SK-N-SH (cell line): ENCODE measurements around the gene CDKN1B. TPM values are rescaled to one million over a fixed set of nuclear protein-coding genes. Genes with fewer than 3 reads are reported as not detected.

Experiments used
- CTCF ChIA-PET: fragments of 300-600, 350-600 bp; formaldehyde crosslinking; extraction: SDS; loops from one replicate; lab custom pipeline; 2021; lab: Yijun Ruan, JAX
- POLR2A ChIA-PET: fragments of 350-600 bp; sonication (Branson Sonifier 250); formaldehyde crosslinking; extraction: SDS; loops from one replicate; lab custom pipeline; 2020; ENCODE audit warnings: antibody characterized with exemption, inconsistent platforms; lab: Yijun Ruan, JAX
- DNase-seq: peaks from one replicate; pipeline ENCODE4 v3.0.0; 2012
- H2AFZ ChIP-seq: fragments of 200-600 bp; sonication (generic); 2 replicates; pipeline ENCODE4 v1.8.1; 2016; ENCODE audit warnings: antibody characterized with exemption, mild to moderate bottlenecking, low read depth
- H3F3A ChIP-seq: fragments of 200-600 bp; sonication (generic); replicated peaks from 2 replicates; pipeline ENCODE3; 2016; ENCODE audit warnings: antibody characterized with exemption, mild to moderate bottlenecking; ENCODE audit not compliant: insufficient read depth
- H3K27ac ChIP-seq, 2 experiments: fragments of 200-500 bp in 1 of 2; fragments of 200-600 bp in 1 of 2; sonication (Bioruptor generic) in 1 of 2; sonication (generic), shearing (Covaris generic) in 1 of 2; 2 replicates each; pipeline versions ENCODE4 v1.5.1 to v1.6.1; 2014 to 2016; ENCODE audit warnings: low read depth in 2 of 2, inconsistent platforms in 1 of 2, low read length in 1 of 2, mild to moderate bottlenecking in 1 of 2, mixed read lengths in 1 of 2
- H3K27me3 ChIP-seq: fragments of 200-600 bp; sonication (generic), shearing (Covaris generic); 2 replicates; pipeline ENCODE4 v1.6.1; 2016; ENCODE audit warnings: mixed run types; ENCODE audit not compliant: insufficient read depth
- H3K36me3 ChIP-seq, 2 experiments: fragments of 200-500 bp in 1 of 2; fragments of 200-600 bp in 1 of 2; sonication (Bioruptor generic) in 1 of 2; sonication (generic) in 1 of 2; replicated peaks in 1 of 2; 2 replicates each; pipeline versions ENCODE3 to v1.5.1; 2014 to 2016; ENCODE audit warnings: low read length in 1 of 2, mild to moderate bottlenecking in 1 of 2; ENCODE audit not compliant: insufficient read depth in 2 of 2, control insufficient read depth in 1 of 2
- H3K4me1 ChIP-seq, 2 experiments: fragments of 200-500 bp in 1 of 2; fragments of 200-600 bp in 1 of 2; sonication (Bioruptor generic) in 1 of 2; sonication (generic), shearing (Covaris generic) in 1 of 2; 2 replicates each; pipeline versions ENCODE4 v1.5.1 to v1.6.1; 2014 to 2016; ENCODE audit warnings: low read depth in 1 of 2, low read length in 1 of 2, mixed run types in 1 of 2; ENCODE audit not compliant: insufficient read depth in 2 of 2, control insufficient read depth in 1 of 2
- H3K4me2 ChIP-seq: fragments of 200-600 bp; sonication (generic), shearing (Covaris generic); 2 replicates; pipeline ENCODE4 v1.6.1; 2017; ENCODE audit warnings: mixed run types
- H3K4me3 ChIP-seq, 2 experiments: fragments of 200-500 bp in 1 of 2; fragments of 200-600 bp in 1 of 2; sonication (Bioruptor generic) in 1 of 2; sonication (generic), shearing (Covaris generic) in 1 of 2; 2 replicates each; pipeline versions ENCODE4 v1.5.1 to v1.8.1; 2014 to 2016; ENCODE audit warnings: low read depth in 2 of 2, inconsistent platforms in 1 of 2, low read length in 1 of 2, mild to moderate bottlenecking in 1 of 2, mixed read lengths in 1 of 2, moderate library complexity in 1 of 2
- H3K79me2 ChIP-seq: fragments of 200-600 bp; sonication (generic); 2 replicates; pipeline ENCODE4 v1.8.1; 2017; ENCODE audit warnings: mild to moderate bottlenecking; ENCODE audit not compliant: insufficient read depth
- H3K9ac ChIP-seq: fragments of 200-600 bp; sonication (generic); 2 replicates; pipeline ENCODE4 v1.6.1; 2017; ENCODE audit warnings: mixed run types
- H3K9me2 ChIP-seq: fragments of 200-600 bp; sonication (generic); 2 replicates; pipeline ENCODE4 v1.6.1; 2017; ENCODE audit warnings: mixed run types
- H3K9me3 ChIP-seq: fragments of 200-600 bp; sonication (generic); 2 replicates; pipeline ENCODE4 v1.6.1; 2017; ENCODE audit warnings: mixed run types, mild to moderate bottlenecking, moderate library complexity
- H4K20me1 ChIP-seq: fragments of 200-600 bp; sonication (generic); 2 replicates; pipeline ENCODE4 v1.6.1; 2017; ENCODE audit warnings: mild to moderate bottlenecking, mixed run types; ENCODE audit not compliant: insufficient read depth
- CHD2 ChIP-seq: fragments of 150-350 bp; IDR thresholded peaks from 2 replicates; pipeline ENCODE4 v1.6.1; 2018; ENCODE audit warnings: low read length; ENCODE audit not compliant: partially characterized antibody
- CTCF ChIP-seq: fragments of 200-600 bp; sonication (generic); IDR thresholded peaks from 2 replicates; pipeline ENCODE4 v1.6.1; 2017; ENCODE audit warnings: antibody characterized with exemption, mild to moderate bottlenecking, moderate library complexity
- ELF1 ChIP-seq: IDR thresholded peaks from 2 replicates; pipeline ENCODE4 v1.4.0; 2012
- EP300 ChIP-seq, 2 experiments: IDR thresholded peaks; 2 replicates each; pipeline versions ENCODE4 v1.4.0 to v1.6.1; 2012; ENCODE audit warnings: borderline replicate concordance in 1 of 2, low read depth in 1 of 2, low read length in 1 of 2
- EZH2phosphoT487 ChIP-seq: fragments of 200-600 bp; sonication (generic); IDR thresholded peaks from 2 replicates; pipeline ENCODE4 v1.6.1; 2017; ENCODE audit warnings: low read depth, mixed run types, mild to moderate bottlenecking, antibody characterized with exemption, moderate library complexity, borderline replicate concordance
- FOSL2 ChIP-seq: IDR thresholded peaks from 2 replicates; pipeline ENCODE4 v1.4.0; 2012; ENCODE audit warnings: low read depth, mild to moderate bottlenecking, moderate library complexity, borderline replicate concordance
- FOXJ3 ChIP-seq: sonication (generic); formaldehyde crosslinking; IDR thresholded peaks from 2 replicates; pipeline ENCODE4 v1.5.1; 2020; ENCODE audit warnings: mild to moderate bottlenecking, missing genetic modification reagents
- GABPA ChIP-seq: IDR thresholded peaks from 2 replicates; pipeline ENCODE4 v1.4.0; 2012; ENCODE audit warnings: low read depth, mild to moderate bottlenecking
- GATA2 ChIP-seq: sonication (generic); formaldehyde crosslinking; IDR thresholded peaks from 2 replicates; pipeline ENCODE4 v1.5.0; 2020; ENCODE audit warnings: mild to moderate bottlenecking, missing genetic modification reagents
- IRF3 ChIP-seq: fragments of 150-350 bp; IDR thresholded peaks from 2 replicates; pipeline ENCODE4 v1.6.1; 2016; ENCODE audit warnings: mild to moderate bottlenecking, low read depth, low read length
- MAX ChIP-seq: IDR thresholded peaks from 2 replicates; pipeline ENCODE4 v1.4.0; 2012; ENCODE audit warnings: low read depth
- MXI1 ChIP-seq: IDR thresholded peaks from 2 replicates; pipeline ENCODE4 v1.6.1; 2012; ENCODE audit warnings: mild to moderate bottlenecking, low read depth, low read length, improper control_type of control experiment
- POLR2AphosphoS5 ChIP-seq: IDR thresholded peaks from 2 replicates; pipeline ENCODE4 v1.6.1; 2012; ENCODE audit warnings: low read depth, low read length
- RAD21 ChIP-seq: IDR thresholded peaks from 2 replicates; pipeline ENCODE4 v1.6.1; 2012; ENCODE audit warnings: mild to moderate bottlenecking, low read length
- RCOR1 ChIP-seq: fragments of 150-350 bp; IDR thresholded peaks from 2 replicates; pipeline ENCODE4 v1.6.1; 2017; ENCODE audit warnings: antibody characterized with exemption, low read length
- RFX5 ChIP-seq: IDR thresholded peaks from 2 replicates; pipeline ENCODE4 v1.6.1; 2012; ENCODE audit warnings: mild to moderate bottlenecking, improper control_type of control experiment, low read length
- SIN3A ChIP-seq: IDR thresholded peaks from 2 replicates; pipeline ENCODE4 v1.6.1; 2012; ENCODE audit warnings: low read depth, mild to moderate bottlenecking, low read length, moderate library complexity, borderline replicate concordance
- USF1 ChIP-seq: IDR thresholded peaks from 2 replicates; pipeline ENCODE4 v1.4.0; 2012; ENCODE audit warnings: low read depth, borderline replicate concordance
- USF2 ChIP-seq: fragments of 150-350 bp; IDR thresholded peaks from 2 replicates; pipeline ENCODE4 v1.6.1; 2017; ENCODE audit warnings: antibody characterized with exemption, low read length, low read depth, borderline replicate concordance
- ZBTB33 ChIP-seq: IDR thresholded peaks from 2 replicates; pipeline ENCODE4 v1.4.0; 2012; ENCODE audit warnings: low read depth, borderline replicate concordance
- WGBS: methylation state at CpG from one replicate; pipeline ENCODE4 v1.1.6; 2017; ENCODE audit warnings: low lambda C conversion rate; 5-methylcytosine and 5-hydroxymethylcytosine counted together
- polyA plus RNA-seq, 3 experiments: library from polyadenylated mRNA; depleted of rRNA; stranded (reverse); fragments of >200 nt; gene quantifications; 2 replicates each; pipeline ENCODE4 v1.2.3, GENCODE V29; 2012

CDKN1B gene
- polyA plus RNA-seq, 1 of the 3 experiments (the other 2 are of a cell fraction) = 9.2 TPM

GRCh38 chr12:12699345-12699744 is 17.8 kb upstream of the CDKN1B start:
- Histone ChIP-seq H3K9ac (no peak overlapping the region), H3K36me3 (no peaks in the 10 kb centered on the region)
- WGBS = 56% methylated on average over 1 of the region's 1 CpG

More at GRCh38 chr12:12699345-12699744, 17.8 kb upstream of the CDKN1B start:
- CTCF ChIA-PET = interaction anchor here (0.8 to 1.3 kb wide), 2 partner anchors 15 to 44 kb away, joined by 3 to 5 read pairs; no protein-coding TSS in a partner anchor
- Histone ChIP-seq H3K27ac (no peak overlapping the region), H3K79me2 (no peaks in the 10 kb centered on the region), H3K9me2 (no peaks in the 10 kb centered on the region), H2AFZ (no peak overlapping the region), H4K20me1 (no peaks in the 10 kb centered on the region), H3K27me3 (no peaks in the 10 kb centered on the region), H3K4me3 (no peak overlapping the region), H3K4me1 (peaks cover 0 to 3% of the 10 kb centered on the region in 2 experiments; a peak in 2 of 4 replicates), H3F3A (no peaks in the 10 kb centered on the region), H3K4me2 (no peak overlapping the region), H3K9me3 (no peaks in the 10 kb centered on the region)
- TF ChIP-seq CHD2 (no peak), FOXJ3 (CRISPR knock-in tag) (no peak), RFX5 (no peak), POLR2AphosphoS5 (no peak), ELF1 (no peak), GABPA (no peak), EP300 (IDR thresholded peaks at IDR 0.05; ENCODE audit: borderline replicate concordance in 1 of 2, low read depth in 1 of 2, low read length in 1 of 2) (no peak), USF2 (no peak), FOSL2 (no peak), IRF3 (no peak), MXI1 (no peak), USF1 (no peak), SIN3A (no peak), RAD21 (no peak), RCOR1 (no peak), ZBTB33 (no peak), EZH2phosphoT487 (no peak), CTCF (no peak), MAX (no peak), GATA2 (CRISPR knock-in tag) (no peak)
- no peak for DNase-seq
- POLR2A ChIA-PET = no interaction called here
